ENCODE results near the gene EPHB2. TPM values are rescaled to one million over a fixed set of nuclear protein-coding genes. Genes with fewer than 3 reads are reported as not detected.

Gene EPHB2
- total RNA-seq, 1 donor from 2014 or later, result 5.0 TPM

DNA sequence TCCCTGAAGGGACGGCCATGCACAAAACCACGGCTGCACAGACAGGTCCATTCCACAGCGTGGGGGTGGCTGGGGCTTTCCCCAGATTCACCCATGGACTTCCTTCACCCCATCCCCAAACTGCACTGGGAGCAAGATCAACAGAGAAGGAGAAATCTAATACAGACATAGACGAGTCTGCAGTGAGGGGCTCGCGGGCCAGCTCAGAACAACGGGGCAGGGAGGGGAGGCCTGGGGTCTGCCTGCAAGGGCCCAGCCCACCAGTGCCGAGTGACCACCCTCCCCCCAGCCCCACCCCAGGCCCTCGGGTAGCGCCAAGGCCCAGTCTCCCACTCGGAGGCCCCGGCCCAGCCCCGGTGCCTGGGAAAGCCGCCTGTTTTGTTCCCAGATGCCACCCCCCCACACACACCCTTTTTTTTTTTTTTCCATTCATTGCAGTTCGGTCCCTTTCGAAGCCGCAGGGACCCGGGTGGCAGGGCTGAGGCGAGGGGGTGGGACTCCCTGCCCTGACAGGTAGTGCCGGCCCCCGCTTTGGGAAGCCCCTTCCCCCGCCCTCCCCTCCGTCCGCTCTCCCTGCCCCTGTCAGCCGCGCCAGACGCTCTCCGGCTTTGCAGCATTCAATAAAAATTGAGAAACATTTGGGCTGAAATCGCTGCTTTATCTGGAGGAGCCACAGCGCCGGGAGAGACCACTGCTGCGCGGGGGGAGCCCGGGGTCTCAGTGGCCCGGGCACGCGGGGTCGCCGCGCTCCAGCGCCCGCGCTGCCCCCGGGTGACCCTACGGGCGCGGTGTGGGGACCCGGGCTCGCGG lies 543 bp upstream of the EPHB2 start:
- peak overlapping the region; percentile 48 for H3K4me3 ChIP-seq
- H3K27me3 ChIP-seq (ENCODE audit: low read depth), result peaks cover 34% of the 10 kb centered on the region
- no peaks in the 10 kb centered on the region for H3K36me3 ChIP-seq
- ATAC-seq (peak; percentile 28 to 51), DNase-seq (peak; percentile 67)
- H3K27ac ChIP-seq, result no peak overlapping the region
- H3K9me3 ChIP-seq, result no peaks in the 10 kb centered on the region
- intact Hi-C loops (cut with DNase I), result no loop called here
- no peak for TF ChIP-seq CTCF (IDR thresholded peaks at IDR 0.05)
- H3K4me1 ChIP-seq, result peaks cover 19% of the 10 kb centered on the region

GRCh38 chr1:22711071-22711470 lies 432 bp downstream of the EPHB2 start:
- Histone ChIP-seq H3K27me3 (ENCODE audit: low read depth) (peaks cover 34% of the 10 kb centered on the region), H3K4me3 (peak overlapping the region; percentile 56)
- no peak for DNase-seq

DNA sequence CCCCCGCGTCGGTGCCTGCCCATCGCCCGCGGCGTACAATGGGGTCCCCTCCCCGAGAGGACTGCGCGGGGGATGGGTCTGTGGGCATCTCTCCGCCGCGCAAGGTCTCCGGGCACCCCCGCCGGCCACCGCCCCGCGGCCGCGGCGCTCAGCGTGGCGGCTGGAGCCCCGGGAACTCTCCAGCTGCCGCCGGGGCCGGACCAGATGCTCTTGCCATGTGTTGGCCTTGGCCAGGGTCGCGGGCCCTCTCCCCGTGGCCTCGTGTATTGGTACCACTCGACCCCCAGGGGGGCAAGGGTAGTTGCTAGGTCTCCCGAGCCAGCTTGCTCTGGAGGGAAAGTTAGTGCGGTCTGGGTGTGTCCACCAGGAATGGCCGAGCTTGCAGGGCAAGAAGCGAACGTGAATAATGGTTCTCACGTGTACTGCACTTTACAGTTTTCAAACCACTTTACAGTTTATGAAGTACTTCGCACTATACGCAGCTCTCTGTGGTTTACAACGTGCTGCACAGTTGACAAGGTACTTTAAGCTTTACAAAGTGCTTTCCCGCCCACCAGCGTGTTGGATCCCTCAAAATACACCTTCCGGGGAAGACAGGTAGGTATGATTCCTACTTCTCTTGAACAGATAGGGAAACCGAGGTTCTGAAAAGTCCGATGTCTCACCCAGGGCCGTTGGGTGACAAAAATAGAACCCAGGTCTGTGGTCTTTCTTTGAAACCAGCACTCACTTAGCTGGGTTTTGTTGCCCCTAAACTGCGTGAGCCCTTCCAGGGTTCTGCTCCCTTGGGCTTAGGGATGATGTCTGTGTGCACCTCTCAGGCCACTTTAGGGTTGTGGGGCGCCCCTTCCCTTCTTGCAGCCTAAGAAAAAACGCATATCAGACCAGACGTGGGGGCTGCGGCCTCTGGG lies 1.2 kb downstream of the EPHB2 start:
- H3K4me3 ChIP-seq, result peak overlapping the region; percentile 56
- ATAC-seq (peak in 1 of 2 donors; percentile 28), DNase-seq (no peak)
- no peak for TF ChIP-seq CTCF (IDR thresholded peaks at IDR 0.05)
- no peak overlapping the region for H3K27ac ChIP-seq
- H3K9me3 ChIP-seq, result no peaks in the 10 kb centered on the region
- intact Hi-C loops (cut with DNase I), result no loop called here
- peaks cover 19% of the 10 kb centered on the region for H3K4me1 ChIP-seq
- H3K27me3 ChIP-seq (ENCODE audit: low read depth), result peaks cover 34% of the 10 kb centered on the region
- no peaks in the 10 kb centered on the region for H3K36me3 ChIP-seq

More at GRCh38 chr1:22711071-22711470, 432 bp downstream of the EPHB2 start:
- intact Hi-C loops (cut with DNase I), result no loop called here
- TF ChIP-seq CTCF (IDR thresholded peaks at IDR 0.05), result no peak
- peak in 1 of 2 donors; percentile 8 for ATAC-seq
- Histone ChIP-seq H3K9me3 (no peaks in the 10 kb centered on the region), H3K36me3 (no peaks in the 10 kb centered on the region), H3K27ac (no peak overlapping the region), H3K4me1 (peaks cover 19% of the 10 kb centered on the region)

GRCh38 chr1:22712502-22713271 lies 2.0 kb downstream of the EPHB2 start:
- ATAC-seq (no peak), DNase-seq (no peak)
- intact Hi-C loops (cut with DNase I), result no loop called here

More at GRCh38 chr1:22712502-22713271, 2.0 kb downstream of the EPHB2 start:
- peaks cover 34% of the 10 kb centered on the region for H3K27me3 ChIP-seq (ENCODE audit: low read depth)
- no peak overlapping the region for H3K27ac ChIP-seq
- H3K36me3 ChIP-seq, result no peaks in the 10 kb centered on the region
- no peak overlapping the region for H3K4me3 ChIP-seq
- H3K4me1 ChIP-seq, result peaks cover 19% of the 10 kb centered on the region
- TF ChIP-seq CTCF (IDR thresholded peaks at IDR 0.05), result no peak
- H3K9me3 ChIP-seq, result no peaks in the 10 kb centered on the region
